Heart left ventricle (tissue), 16 donors: ENCODE data around the gene FNTB. TPM values are rescaled to one million over a fixed set of nuclear protein-coding genes. Genes with fewer than 3 reads are reported as not detected.
A peak's percentile ranks its signal among the peaks of the same experiment; 100 is the strongest.

Experiments
- ATAC-seq, 4 donors: fragments of 200-7000 bp; cut with Tn5 transposase; one replicate each; pipeline ENCODE4 v1.9.1; 2020 to 2022; ENCODE audit warnings: moderate library complexity in 4 of 4, mild to moderate bottlenecking in 3 of 4, moderate number of reproducible peaks in 1 of 4
- DNase-seq, 5 donors: peaks; one replicate each; pipeline ENCODE4 v3.0.0-alpha.2; 2020
- H3K27ac ChIP-seq, 12 donors: fragments of 200-600 bp; sonication (generic) in 4 of 12; one replicate each; pipeline versions ENCODE4 v1.5.0 to v1.8.0; 2016 to 2022; ENCODE audit warnings: mild to moderate bottlenecking in 2 of 12
- H3K27me3 ChIP-seq, 9 donors: fragments of 200-600 bp; sonication (generic) in 2 of 9; one replicate each; pipeline versions ENCODE4 v1.5.1 to v1.8.0; 2016 to 2022; ENCODE audit warnings: mild to moderate bottlenecking in 3 of 9
- H3K36me3 ChIP-seq, 9 donors: fragments of 200-600 bp; sonication (generic) in 2 of 9; one replicate each; pipeline versions ENCODE4 v1.5.0 to v1.8.0; 2018 to 2022; ENCODE audit warnings: mild to moderate bottlenecking in 2 of 9
- H3K4me1 ChIP-seq, 12 donors: fragments of 200-600 bp; sonication (generic) in 4 of 12; one replicate each; pipeline versions ENCODE4 v1.5.0 to v1.8.0; 2016 to 2022; ENCODE audit warnings: mild to moderate bottlenecking in 3 of 12
- H3K4me3 ChIP-seq, 12 donors: fragments of 200-600 bp; sonication (generic) in 4 of 12; one replicate each; pipeline versions ENCODE4 v1.5.0 to v1.8.0; 2017 to 2022; ENCODE audit warnings: mild to moderate bottlenecking in 9 of 12, moderate library complexity in 4 of 12
- H3K9me3 ChIP-seq, 12 donors: fragments of 200-600 bp; sonication (generic) in 4 of 12; one replicate each; pipeline versions ENCODE4 v1.5.0 to v1.8.0; 2016 to 2022; ENCODE audit warnings: mild to moderate bottlenecking in 1 of 12
- CTCF ChIP-seq, 12 donors: fragments of 200-600 bp; sonication (generic) in 4 of 12; IDR thresholded peaks; one replicate each; pipeline versions ENCODE4 v1.5.0 to v1.8.0; 2018 to 2022; ENCODE audit warnings: antibody characterized with exemption in 12 of 12, mild to moderate bottlenecking in 5 of 12
- POLR2A ChIP-seq, 2 donors: fragments of 450-650 bp; IDR thresholded peaks; one replicate each; pipeline ENCODE4 v1.6.1; 2017; ENCODE audit warnings: antibody characterized with exemption in 2 of 2, mild to moderate bottlenecking in 2 of 2, moderate library complexity in 2 of 2
- WGBS, 4 donors: extraction: QIAGEN DNeasy Blood & Tissue Kit in 2 of 4; methylation state at CpG; one replicate each; pipeline versions ENCODE4 v1.1.5 to v1.1.7; 2013 to 2018; 5-methylcytosine and 5-hydroxymethylcytosine counted together
- intact Hi-C, 10 donors: fragments of 100-400 bp; cut with DNase I; formaldehyde crosslinking; loops; one replicate each; pipeline versions ENCODE4 v1.11.1 to v1.14.2; 2022
- polyA plus RNA-seq, 2 donors: library from polyadenylated mRNA; stranded (reverse); fragments of 200-250 nt; gene quantifications; one replicate each; pipeline ENCODE4 v1.2.3, GENCODE V29; 2013
- total RNA-seq, 9 donors: library from RNA; depleted of rRNA in 2 of 9; stranded (reverse); fragments of >200 nt in 2 of 9; fragmentation: NEBNext Ultra II Directional in 3 of 9; extraction: Animal tissue kit (Norgen Biotek cat#: 25700) in 3 of 9; gene quantifications; one replicate each; pipeline versions ENCODE4 v1.1.0 to v1.2.4, GENCODE V29; 2016 to 2023
- donor health status: ischemic (EF 13 %, LVEDD 7.1; RV severe dilation, severe dysfunction).
- donor health status: healthy with polysubstance abuse.
- donor health status: DM: no; HTN: yes; CAD: no.
- donor health status: DM: no; HTN: no; CAD: no.
- donor health status: ischemic (EF 25% LVEDD 6.9; RV normal size, moderate dysfunction).
- donor health status: ischemic (EF 25% LVEDD 5.7; RV mildly dilated, moderate dysfunction).
- donor health status: healthy.
- donor health status: DM: yes; HTN: yes; CAD: no.
- donor health status: ischemic (EF 35%, LVEDD 5.7; RV mildly dilated, moderate dysfunction).
- donor health status: nonischemic (EF 11% LVEDD 7.7; RV severe dilation, severe dysfunction).
- donor health status: DM: yes; HTN: yes; CAD: no.
- donor health status: PGD.
- donor health status: ischemic (EF 29% LVEDD 5.4; RV normal size, mild dysfunction).
- donor health status: nonischemic (EF 23%, LVEDD 6.1; RV moderate dilation, normal function).

Gene FNTB
- total and polyA plus RNA-seq, 11 donors, result 10.5 to 22.5 (median 16.7) TPM

GRCh38 chr14:64979336-64980074 is 7.2 kb upstream of the FNTB start:
- intact Hi-C loops, result loop anchor here in 8 of 10 donors (5.0 to 10.0 kb wide), 8 partner anchors 65 to 845 kb away; partner anchors contain the start of gene CHURC1 (in 4 of the 8)
- ATAC-seq, result no peak
- H3K4me1 ChIP-seq, result peaks cover 0 to 8% (median 0%) of the 10 kb centered on the region in 12 donors
- H3K9me3 ChIP-seq, result no peaks in the 10 kb centered on the region
- WGBS, 4 donors, result 74 to 90% (median 80%) methylated on average over 5 of the region's 5 CpGs
- no peak overlapping the region for H3K27ac ChIP-seq
- TF ChIP-seq CTCF (IDR thresholded peaks at IDR 0.05) (no peak), POLR2A (IDR thresholded peaks at IDR 0.05) (no peak)
- no peaks in the 10 kb centered on the region for H3K36me3 ChIP-seq
- no peak for DNase-seq
- H3K27me3 ChIP-seq, result no peaks in the 10 kb centered on the region
- no peak overlapping the region for H3K4me3 ChIP-seq

- Histone ChIP-seq H3K27me3 (no peaks in the 10 kb centered on the region), H3K27ac (no peak overlapping the region), H3K4me1 (peaks cover 0 to 25% (median 14%) of the 10 kb centered on the region in 12 donors), H3K36me3 (no peaks in the 10 kb centered on the region), H3K9me3 (no peaks in the 10 kb centered on the region), H3K4me3 (peak overlapping the region in 4 of 12 donors; percentile 0 to 41 (median 15))
- intact Hi-C loops, result loop anchor here in 8 of 10 donors (1.0 to 10.0 kb wide), 10 partner anchors 69 to 841 kb away; partner anchors contain the start of gene CHURC1 (in 4 of the 8)
- TF ChIP-seq POLR2A (IDR thresholded peaks at IDR 0.05) (no peak), CTCF (IDR thresholded peaks at IDR 0.05) (peak; percentile 52 to 86 (median 66))
- DNase-seq, result no peak
- 6 to 9% (median 7%) methylated on average over 15 of the region's 15 CpGs for WGBS, 4 donors
- no peak for ATAC-seq
Observed at GRCh38 chr14:64983439-64984310, 3.0 kb upstream of the FNTB start.

GRCh38 chr14:64987438-64987767 is 708 bp downstream of the FNTB start:
- Histone ChIP-seq H3K4me1 (peaks cover 0 to 43% (median 14%) of the 10 kb centered on the region in 12 donors), H3K36me3 (no peaks in the 10 kb centered on the region), H3K27me3 (no peaks in the 10 kb centered on the region), H3K4me3 (peak overlapping the region; percentile 66 to 93 (median 80)), H3K9me3 (no peaks in the 10 kb centered on the region), H3K27ac (peak overlapping the region; percentile 60 to 94 (median 87))
- DNase-seq (peak in 1 of 5 donors; percentile 57), ATAC-seq (no peak)
- intact Hi-C loops, result loop anchor here in 8 of 10 donors (2.0 to 10.0 kb wide), 11 partner anchors 35 to 837 kb away; partner anchors contain the start of genes CHURC1 (in 4 of the 8), FUT8 (in 2 of the 8) and MAX (in 2 of the 8)
- no peak for TF ChIP-seq CTCF (IDR thresholded peaks at IDR 0.05)
- TF ChIP-seq POLR2A (IDR thresholded peaks at IDR 0.05), result no peak
- WGBS, 4 donors, result 0 to 2% (median 1%) methylated on average over 6 to 8 of the region's 8 CpGs

- 35 to 61% (median 54%) methylated on average over 3 of the region's 3 CpGs for WGBS, 4 donors
Observed at GRCh38 chr14:64990296-64990695, 3.6 kb downstream of the FNTB start.

More at GRCh38 chr14:64990296-64990695, 3.6 kb downstream of the FNTB start:
- ATAC-seq (no peak), DNase-seq (no peak)
- Histone ChIP-seq H3K27me3 (no peaks in the 10 kb centered on the region), H3K9me3 (no peaks in the 10 kb centered on the region), H3K4me3 (no peak overlapping the region), H3K36me3 (no peaks in the 10 kb centered on the region), H3K27ac (peak overlapping the region in 1 of 12 donors; percentile 14), H3K4me1 (peaks cover 0 to 61% (median 14%) of the 10 kb centered on the region in 12 donors)
- TF ChIP-seq POLR2A (IDR thresholded peaks at IDR 0.05) (no peak), CTCF (IDR thresholded peaks at IDR 0.05) (no peak)
- intact Hi-C loops, result no loop called here
